AG04449 (cell line): ENCODE data around the gene CACNB3.
A peak's percentile ranks its signal among the peaks of the same experiment; 100 is the strongest.

Experiments
- CTCF ChIA-PET: fragments of 350-600 bp; formaldehyde crosslinking; extraction: SDS; loops from one replicate; lab custom pipeline; 2021; ENCODE audit warnings: antibody characterized with exemption; lab: Yijun Ruan, JAX
- POLR2A ChIA-PET: fragments of 400-600, 350-600 bp; formaldehyde crosslinking; extraction: SDS; loops from one replicate; lab custom pipeline; 2020; ENCODE audit warnings: antibody characterized with exemption, inconsistent platforms; lab: Yijun Ruan, JAX
- DNase-seq: peaks from one replicate; pipeline ENCODE4 v3.0.0-alpha.2; 2010; ENCODE audit warnings: low read depth, low spot score
- H3K4me3 ChIP-seq: 2 replicates; pipeline ENCODE4 v1.5.1; 2011; ENCODE audit warnings: low read depth, mild to moderate bottlenecking, control low read depth, low read length
- TF ChIP-seq, protein P1 (sequence below): IDR thresholded peaks from one replicate; pipeline ENCODE4 v1.5.1; 2011; ENCODE audit warnings: mild to moderate bottlenecking, moderate library complexity, low read length, control low read depth, inconsistent platforms; ENCODE audit not compliant: insufficient read depth; ENCODE audit errors: missing control alignments

The CACNB3 gene

DNA sequence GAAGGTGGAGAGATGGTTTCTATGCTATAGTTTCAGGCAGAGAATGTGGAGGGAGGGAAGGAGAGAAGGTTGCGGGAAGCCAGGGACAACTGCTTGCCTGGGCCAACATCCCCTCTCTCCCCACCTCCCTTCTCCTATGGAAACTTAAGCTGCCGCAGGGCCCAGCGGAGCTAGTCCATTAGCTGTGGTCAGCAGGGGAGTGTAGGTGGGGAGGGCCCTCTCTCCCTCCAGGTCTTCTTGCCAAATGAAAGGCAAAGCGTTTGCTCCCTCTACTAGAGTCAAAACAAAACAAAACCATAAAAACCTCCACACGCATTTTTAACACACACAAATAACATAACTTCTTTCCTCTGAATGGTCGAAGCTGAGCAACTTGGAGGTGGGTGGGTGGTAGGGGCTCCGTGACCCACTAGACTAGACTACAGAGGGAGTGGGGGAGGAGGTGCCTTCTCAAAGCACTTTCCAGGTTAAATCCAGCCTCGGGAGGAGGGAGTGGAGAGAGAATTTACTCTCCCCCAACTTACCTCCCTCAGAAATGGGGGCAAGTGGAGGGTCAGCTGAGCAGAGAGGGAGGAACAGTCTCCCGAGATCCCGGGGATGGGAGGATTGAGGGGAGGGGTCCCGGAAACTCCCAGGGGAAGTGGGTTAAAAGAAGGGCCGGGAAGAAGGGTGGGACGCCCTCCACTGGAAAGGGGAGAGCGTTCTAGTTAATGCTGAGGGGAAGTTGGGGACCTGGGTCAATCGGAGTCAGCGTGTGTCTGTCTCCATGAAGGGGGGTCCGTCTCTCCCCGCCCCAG lies 4.6 kb upstream of the CACNB3 start:
- POLR2A ChIA-PET, result interaction anchor here (1.0 to 2.0 kb wide), 2 partner anchors 14 to 25 kb away, joined by 3 to 6 read pairs; partner anchors contain the start of gene ADCY6
- TF ChIP-seq, protein P1, sequence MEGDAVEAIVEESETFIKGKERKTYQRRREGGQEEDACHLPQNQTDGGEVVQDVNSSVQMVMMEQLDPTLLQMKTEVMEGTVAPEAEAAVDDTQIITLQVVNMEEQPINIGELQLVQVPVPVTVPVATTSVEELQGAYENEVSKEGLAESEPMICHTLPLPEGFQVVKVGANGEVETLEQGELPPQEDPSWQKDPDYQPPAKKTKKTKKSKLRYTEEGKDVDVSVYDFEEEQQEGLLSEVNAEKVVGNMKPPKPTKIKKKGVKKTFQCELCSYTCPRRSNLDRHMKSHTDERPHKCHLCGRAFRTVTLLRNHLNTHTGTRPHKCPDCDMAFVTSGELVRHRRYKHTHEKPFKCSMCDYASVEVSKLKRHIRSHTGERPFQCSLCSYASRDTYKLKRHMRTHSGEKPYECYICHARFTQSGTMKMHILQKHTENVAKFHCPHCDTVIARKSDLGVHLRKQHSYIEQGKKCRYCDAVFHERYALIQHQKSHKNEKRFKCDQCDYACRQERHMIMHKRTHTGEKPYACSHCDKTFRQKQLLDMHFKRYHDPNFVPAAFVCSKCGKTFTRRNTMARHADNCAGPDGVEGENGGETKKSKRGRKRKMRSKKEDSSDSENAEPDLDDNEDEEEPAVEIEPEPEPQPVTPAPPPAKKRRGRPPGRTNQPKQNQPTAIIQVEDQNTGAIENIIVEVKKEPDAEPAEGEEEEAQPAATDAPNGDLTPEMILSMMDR, result no peak
- no peak for DNase-seq
- H3K4me3 ChIP-seq, result peak overlapping the region; percentile 83
- CTCF ChIA-PET, result interaction anchor here (0.8 to 8.6 kb wide), 27 partner anchors 14 to 136 kb away, joined by 3 to 147 read pairs (median 7); partner anchors contain the start of genes ADCY6, CCNT1, DDX23 and KANSL2

DNA sequence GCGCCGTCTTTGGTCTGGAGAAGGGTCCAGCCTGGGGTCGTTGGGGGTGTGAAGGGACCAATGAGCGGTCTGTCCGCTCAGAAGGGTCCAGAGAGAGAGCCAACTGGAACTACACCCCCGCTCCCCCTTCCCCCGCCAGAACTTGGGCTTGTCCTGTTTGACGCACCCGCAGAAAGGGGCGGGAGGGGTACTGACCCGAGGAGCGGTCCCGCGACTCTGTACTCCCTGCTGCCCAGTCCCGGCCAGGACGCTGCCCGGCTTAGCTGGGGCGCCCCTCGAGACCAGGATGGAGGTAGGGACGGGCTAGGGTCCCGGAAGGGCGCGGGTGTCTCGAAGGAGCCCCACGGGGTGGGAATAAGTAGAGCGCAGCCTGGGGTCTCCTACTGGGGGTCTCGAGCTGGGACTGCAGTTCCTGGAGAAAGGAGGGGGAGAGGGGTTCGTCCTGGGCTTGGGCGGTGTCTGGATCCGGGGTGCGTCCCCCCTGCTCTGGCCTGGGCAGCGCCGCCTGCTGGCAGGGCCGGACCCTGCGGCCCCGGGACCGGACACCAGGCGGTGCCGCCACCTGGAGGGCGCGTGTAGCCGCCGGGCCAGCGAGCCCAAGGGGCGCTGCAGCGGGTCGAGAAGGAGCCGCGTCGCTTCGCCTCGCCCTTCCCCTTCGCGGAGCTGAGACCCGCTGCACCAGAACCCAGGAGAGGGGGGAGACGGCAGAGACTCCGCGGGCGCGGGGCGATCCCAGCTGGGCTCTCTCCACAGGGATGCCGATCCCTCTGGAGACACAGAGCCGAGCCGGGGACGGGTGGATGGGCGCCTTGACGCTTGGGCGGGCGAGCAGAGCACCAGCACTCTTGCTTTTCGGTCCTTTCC lies 3.8 kb upstream of the CACNB3 start:
- ChIA-PET POLR2A (interaction anchor here (0.6 to 2.0 kb wide), 6 partner anchors 9 to 325 kb away, joined by 3 to 7 read pairs (median 3); partner anchors contain the start of gene ADCY6), CTCF (interaction anchor here (0.7 to 8.6 kb wide), 45 partner anchors 9 to 272 kb away, joined by 3 to 147 read pairs (median 6); partner anchors contain the start of genes ADCY6, CCNT1, DDX23 and KANSL2)
- no peak for DNase-seq

DNA sequence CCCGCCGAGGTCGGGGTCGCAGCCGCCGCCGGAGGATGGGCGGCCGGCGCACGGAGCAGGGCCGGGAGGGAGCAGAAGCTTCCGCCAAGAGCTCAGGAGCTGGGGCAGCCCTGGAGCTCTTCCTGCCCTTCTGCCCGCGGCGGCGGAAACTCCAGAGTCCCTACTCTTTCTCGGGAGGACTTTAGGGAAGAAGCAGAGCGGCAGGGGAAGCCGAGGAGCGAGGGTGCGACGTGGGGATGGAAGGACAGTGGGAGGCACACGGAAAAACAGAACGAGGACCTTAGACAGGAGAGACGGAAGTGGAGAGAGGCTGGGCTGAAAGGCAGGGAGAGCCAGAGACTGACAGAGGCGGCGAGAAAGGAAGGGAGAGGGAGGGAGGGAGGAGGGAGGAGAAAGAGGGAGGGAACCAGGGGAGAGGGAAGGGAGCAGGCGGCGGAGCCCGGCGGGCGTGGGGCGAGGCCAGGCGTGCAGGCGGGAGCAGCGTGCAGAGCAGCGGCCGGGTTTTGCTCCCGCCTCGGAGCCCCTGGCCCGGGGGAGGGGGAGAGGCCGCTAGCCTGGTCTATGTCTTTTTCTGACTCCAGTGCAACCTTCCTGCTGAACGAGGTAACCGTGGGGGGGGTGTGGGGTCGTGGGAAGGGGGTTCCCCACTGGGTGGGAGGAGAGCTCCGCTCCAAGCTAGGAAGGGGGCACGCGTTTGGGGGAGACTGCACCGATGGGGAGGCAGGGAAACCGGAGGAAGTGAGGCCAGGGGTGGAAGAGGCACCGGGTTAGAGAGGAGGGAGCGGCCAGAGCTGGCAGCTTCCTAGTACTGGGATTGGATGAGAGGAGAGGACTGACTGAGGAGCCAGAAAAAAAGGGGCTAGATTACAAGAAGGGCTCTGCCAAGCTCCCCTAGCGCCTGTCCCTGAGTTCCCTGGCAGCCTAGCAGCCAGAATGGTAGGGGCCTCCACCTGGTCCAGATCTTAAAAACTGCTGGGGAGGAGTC lies 2.9 kb upstream of the CACNB3 start:
- TF ChIP-seq, protein P1, result no peak
- DNase-seq, result no peak
- ChIA-PET POLR2A (interaction anchor here (0.6 to 2.0 kb wide), 7 partner anchors 8 to 326 kb away, joined by 3 to 7 read pairs (median 3); partner anchors contain the start of gene ADCY6), CTCF (interaction anchor here (0.7 to 8.6 kb wide), 40 partner anchors 8 to 273 kb away, joined by 3 to 147 read pairs (median 7); partner anchors contain the start of genes ADCY6, CCNT1, DDX23 and KANSL2)
- peak overlapping the region; percentile 83 for H3K4me3 ChIP-seq

More for the DNA sequence above, 3.8 kb upstream of the CACNB3 start:
- peak overlapping the region; percentile 83 for H3K4me3 ChIP-seq
- TF ChIP-seq, protein P1, result peak; percentile 99

DNA sequence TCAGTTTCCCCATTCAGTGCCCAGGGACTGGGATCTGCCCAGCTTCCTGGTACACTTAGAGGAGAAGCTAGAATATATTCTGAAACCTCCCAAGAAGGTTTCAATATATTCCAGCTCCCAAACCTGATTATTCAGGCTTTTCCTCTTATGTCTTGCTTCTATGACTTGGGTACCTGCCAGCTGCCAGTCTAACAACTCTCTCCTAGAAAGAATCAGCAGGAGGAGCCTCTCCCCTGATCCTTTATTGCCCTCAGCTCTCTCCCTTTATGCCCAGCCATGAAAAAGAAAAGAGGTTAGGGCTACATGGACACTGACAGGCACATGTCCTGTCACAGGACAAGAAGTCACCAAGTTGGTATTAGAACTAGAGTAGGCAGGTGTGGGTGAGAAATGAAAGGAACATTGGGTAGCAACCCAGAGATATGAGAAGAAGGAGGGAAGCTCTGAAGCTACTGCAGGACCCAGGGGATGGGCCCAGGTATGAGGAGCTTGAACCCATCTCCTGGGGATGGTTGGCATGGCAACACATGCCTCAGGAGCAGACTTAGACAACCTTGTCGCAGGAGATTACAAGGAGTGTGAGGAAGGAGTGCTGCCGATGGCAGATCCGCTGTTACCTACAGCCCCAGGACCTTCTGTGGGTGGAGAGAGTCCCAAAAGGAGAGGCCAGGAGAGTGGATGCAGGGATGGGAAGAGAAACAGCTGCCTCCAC lies 2.0 kb upstream of the CACNB3 start:
- POLR2A ChIA-PET, result interaction anchor here (0.6 to 2.0 kb wide), 4 partner anchors 7 to 63 kb away, joined by 3 to 7 read pairs (median 4); partner anchors contain the start of gene ADCY6
- DNase-seq, result no peak
- peak overlapping the region; percentile 83 for H3K4me3 ChIP-seq
- TF ChIP-seq, protein P1, result no peak
- CTCF ChIA-PET, result interaction anchor here (1.8 to 8.6 kb wide), 15 partner anchors 7 to 274 kb away, joined by 7 to 147 read pairs (median 17); partner anchors contain the start of genes ADCY6, CCNT1, DDX23 and KANSL2
